Liver (tissue), 3 donors: ENCODE results near the gene SH3TC2.

Experiments used
- TF ChIP-seq, protein P1 (sequence below): IDR thresholded peaks from 2 replicates; pipeline ENCODE4 v1.6.1; 2016; ENCODE audit warnings: antibody characterized with exemption
- TF ChIP-seq, protein P2 (sequence below): fragments of 150-350 bp; IDR thresholded peaks from 2 replicates; pipeline ENCODE4 v1.5.1; 2017; ENCODE audit warnings: improper control_type of control experiment, low read depth, low read length; ENCODE audit not compliant: missing input control
- donor health status: healthy.
- donor health status: healthy.

DNA sequence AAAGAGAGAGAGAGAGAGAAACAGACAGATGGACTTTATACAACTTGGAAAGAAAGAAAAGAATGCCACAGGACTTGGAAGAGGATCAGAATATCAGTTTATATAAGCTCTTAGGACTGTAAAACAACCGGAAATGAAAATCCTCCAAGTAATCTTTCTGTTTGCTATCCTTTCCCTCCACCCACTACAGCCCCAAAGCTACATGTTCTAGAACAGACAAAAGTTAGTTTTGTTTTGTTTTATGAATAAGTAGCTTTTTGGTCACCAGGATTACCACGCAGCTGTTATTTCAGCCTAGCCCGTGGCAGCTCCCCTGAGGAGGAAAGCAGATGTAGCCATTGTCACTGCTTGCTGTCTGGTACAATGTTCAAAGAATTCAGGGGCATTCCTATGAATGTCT, 66.6 kb downstream of the SH3TC2 start:
- TF ChIP-seq, protein P1, sequence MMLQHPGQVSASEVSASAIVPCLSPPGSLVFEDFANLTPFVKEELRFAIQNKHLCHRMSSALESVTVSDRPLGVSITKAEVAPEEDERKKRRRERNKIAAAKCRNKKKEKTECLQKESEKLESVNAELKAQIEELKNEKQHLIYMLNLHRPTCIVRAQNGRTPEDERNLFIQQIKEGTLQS, result no peak
- TF ChIP-seq, protein P2, sequence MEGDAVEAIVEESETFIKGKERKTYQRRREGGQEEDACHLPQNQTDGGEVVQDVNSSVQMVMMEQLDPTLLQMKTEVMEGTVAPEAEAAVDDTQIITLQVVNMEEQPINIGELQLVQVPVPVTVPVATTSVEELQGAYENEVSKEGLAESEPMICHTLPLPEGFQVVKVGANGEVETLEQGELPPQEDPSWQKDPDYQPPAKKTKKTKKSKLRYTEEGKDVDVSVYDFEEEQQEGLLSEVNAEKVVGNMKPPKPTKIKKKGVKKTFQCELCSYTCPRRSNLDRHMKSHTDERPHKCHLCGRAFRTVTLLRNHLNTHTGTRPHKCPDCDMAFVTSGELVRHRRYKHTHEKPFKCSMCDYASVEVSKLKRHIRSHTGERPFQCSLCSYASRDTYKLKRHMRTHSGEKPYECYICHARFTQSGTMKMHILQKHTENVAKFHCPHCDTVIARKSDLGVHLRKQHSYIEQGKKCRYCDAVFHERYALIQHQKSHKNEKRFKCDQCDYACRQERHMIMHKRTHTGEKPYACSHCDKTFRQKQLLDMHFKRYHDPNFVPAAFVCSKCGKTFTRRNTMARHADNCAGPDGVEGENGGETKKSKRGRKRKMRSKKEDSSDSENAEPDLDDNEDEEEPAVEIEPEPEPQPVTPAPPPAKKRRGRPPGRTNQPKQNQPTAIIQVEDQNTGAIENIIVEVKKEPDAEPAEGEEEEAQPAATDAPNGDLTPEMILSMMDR, result no peak
